Activated naive CD8-positive, alpha-beta T cell treated with anti-CD3 and anti-CD28 coated beads, Interleukin-2, amount 10 ng/mL, durations not matched to agents 7 days and 5 days (primary cell): ENCODE results near the gene MIGA2. TPM values are rescaled to one million over a fixed set of nuclear protein-coding genes. Genes with fewer than 3 reads are reported as not detected.

Source experiments
- ATAC-seq: fragments of 150-1000 bp; cut with Tn5 transposase; one replicate; pipeline ENCODE4 v1.10.0; 2021; ENCODE audit warnings: low read depth, moderate library complexity
- POLR2A ChIA-PET: fragments of 350-600 bp; sonication (Branson Sonifier 250); formaldehyde crosslinking; loops from one replicate; lab custom pipeline; 2021; ENCODE audit warnings: antibody characterized with exemption; lab: Charles Lee
- DNase-seq: peaks from one replicate; pipeline ENCODE4 v3.0.0; 2021
- H3K27ac Mint-ChIP-seq: one replicate; pipeline ENCODE4 v1.8.0; 2022; ENCODE audit warnings: mild to moderate bottlenecking, mixed read lengths
- H3K27me3 Mint-ChIP-seq: one replicate; pipeline ENCODE4 v1.8.0; 2022; ENCODE audit warnings: mild to moderate bottlenecking, moderate library complexity, mixed read lengths
- H3K36me3 Mint-ChIP-seq: one replicate; pipeline ENCODE4 v1.8.0; 2021; ENCODE audit warnings: mild to moderate bottlenecking, mixed read lengths
- H3K4me1 Mint-ChIP-seq: one replicate; pipeline ENCODE4 v1.8.0; 2021; ENCODE audit warnings: mixed read lengths
- H3K4me3 Mint-ChIP-seq: one replicate; pipeline ENCODE4 v1.8.0; 2022; ENCODE audit warnings: mild to moderate bottlenecking, moderate library complexity, mixed read lengths
- H3K9me3 Mint-ChIP-seq: one replicate; pipeline ENCODE4 v1.8.0; 2021; ENCODE audit warnings: mixed read lengths
- total RNA-seq, 2 experiments: library from RNA; stranded (reverse); gene quantifications; one replicate each; pipeline ENCODE4 v1.2.3, GENCODE V29; 2021

Gene MIGA2
- total RNA-seq, 2 experiments from 2014 or later = 62.1 to 66.0 TPM

DNA sequence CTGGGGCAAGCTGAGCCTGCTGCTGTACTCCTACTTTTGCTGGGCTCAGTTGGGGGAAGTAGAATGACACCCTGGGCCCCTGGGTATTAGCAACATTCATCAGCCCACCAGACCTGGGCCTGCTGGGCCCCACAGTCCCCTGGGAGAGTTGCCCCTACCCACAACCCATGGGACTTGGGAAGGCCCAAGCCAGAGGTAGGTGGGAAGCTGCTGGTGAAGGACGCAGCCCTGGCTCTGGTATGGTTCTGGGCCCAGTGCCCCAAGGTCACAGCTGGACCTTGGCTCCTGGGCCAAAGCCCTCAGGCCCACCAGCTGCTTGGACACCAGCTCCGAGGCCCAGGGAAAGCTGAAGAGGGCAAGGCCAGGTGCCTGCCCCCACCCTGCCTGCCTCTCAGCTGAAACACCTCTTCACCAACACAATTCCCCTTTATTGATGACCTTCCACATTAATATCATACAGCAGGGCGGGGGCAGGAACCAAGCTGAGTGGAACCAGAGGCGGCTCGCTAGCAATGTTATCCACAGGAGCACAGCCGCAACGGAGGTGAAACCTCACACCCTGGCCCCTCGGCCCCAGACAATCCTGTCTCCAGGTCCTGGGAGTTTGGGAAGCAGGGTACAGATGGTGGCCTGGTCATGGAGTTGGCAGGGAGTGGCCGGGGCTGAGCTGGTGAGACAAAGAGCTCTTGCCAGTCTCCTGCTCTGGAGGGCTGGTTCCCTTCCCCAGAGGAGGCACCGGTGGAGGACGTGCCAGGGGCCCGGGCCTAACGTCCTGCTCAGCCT, 58.2 kb downstream of the MIGA2 start:
- DNase-seq (no peak), ATAC-seq (no peak)
- H3K4me3 Mint-ChIP-seq = no peak overlapping the region
- no peaks in the 10 kb centered on the region for H3K4me1 Mint-ChIP-seq
- H3K27ac Mint-ChIP-seq = no peak overlapping the region
- H3K36me3 Mint-ChIP-seq = no peaks in the 10 kb centered on the region
- H3K27me3 Mint-ChIP-seq = no peaks in the 10 kb centered on the region
- no peaks in the 10 kb centered on the region for H3K9me3 Mint-ChIP-seq
- POLR2A ChIA-PET = no interaction called here

- DNase-seq (no peak), ATAC-seq (no peak)
- Mint-ChIP-seq H3K27me3 (no peaks in the 10 kb centered on the region), H3K9me3 (no peaks in the 10 kb centered on the region), H3K4me3 (no peak overlapping the region), H3K36me3 (no peaks in the 10 kb centered on the region), H3K27ac (no peak overlapping the region), H3K4me1 (no peaks in the 10 kb centered on the region)
- POLR2A ChIA-PET = no interaction called here
Observed at GRCh38 chr9:129095170-129095667, 58.8 kb downstream of the MIGA2 start.

DNA sequence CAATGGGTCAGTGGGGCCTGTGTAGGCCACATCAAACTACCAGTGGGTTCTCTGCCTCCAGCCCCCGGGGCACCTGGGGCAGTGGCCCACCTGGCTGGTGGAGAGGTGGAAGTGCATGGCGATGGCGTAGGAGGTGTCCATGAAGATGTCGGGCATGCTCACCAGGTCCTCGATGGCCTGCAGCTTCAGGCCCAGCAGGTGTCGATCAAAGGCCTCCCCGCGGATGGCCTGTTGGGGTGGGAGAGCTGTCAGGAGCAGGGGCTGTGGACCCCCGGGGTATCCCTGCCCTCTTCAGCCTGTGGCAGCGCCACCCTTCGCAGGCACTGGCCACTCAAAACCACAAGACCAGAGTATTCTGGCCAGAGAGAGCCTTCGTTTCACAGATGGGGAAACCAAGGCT, 59.5 kb downstream of the MIGA2 start:
- Mint-ChIP-seq H3K27me3 (no peaks in the 10 kb centered on the region), H3K9me3 (no peaks in the 10 kb centered on the region), H3K27ac (no peak overlapping the region), H3K4me1 (no peaks in the 10 kb centered on the region), H3K36me3 (no peaks in the 10 kb centered on the region), H3K4me3 (no peak overlapping the region)
- POLR2A ChIA-PET = interaction anchor here (0.5 kb wide), 1 partner anchor 29 kb away, joined by 3 read pairs; no protein-coding TSS in a partner anchor
- DNase-seq (no peak), ATAC-seq (no peak)

DNA sequence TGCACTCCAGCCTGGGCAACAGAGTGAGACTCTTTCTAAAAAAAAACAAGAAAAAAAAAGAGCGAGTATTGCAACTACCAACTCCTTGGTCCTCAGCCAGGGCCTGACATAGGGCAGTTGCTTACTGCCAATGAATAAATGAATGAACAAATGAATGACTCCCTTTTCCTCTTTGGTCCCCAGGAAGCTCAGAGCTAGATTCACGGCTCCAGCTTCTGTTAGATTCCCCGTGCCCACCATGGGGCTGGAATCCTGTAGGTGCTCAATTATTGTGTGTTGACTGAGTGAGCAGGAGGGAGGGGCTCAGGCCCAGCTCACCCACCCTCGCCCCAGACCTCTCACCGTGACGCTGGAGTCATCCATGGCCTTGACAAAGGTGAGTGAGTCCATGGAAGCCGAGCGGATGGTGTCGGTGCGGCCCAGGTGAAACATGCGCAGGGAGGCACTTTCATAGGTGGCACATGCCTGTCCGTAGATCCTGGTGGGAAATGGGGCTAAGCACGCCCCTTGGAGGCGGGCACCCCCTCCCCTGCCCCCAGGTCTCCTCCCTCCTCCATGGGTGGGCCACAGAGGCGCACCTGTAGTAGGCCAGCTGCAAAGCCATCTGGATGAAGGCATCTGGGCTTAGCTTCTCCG, 61.4 kb downstream of the MIGA2 start:
- ATAC-seq = no peak
- Mint-ChIP-seq H3K4me1 (no peaks in the 10 kb centered on the region), H3K27ac (no peak overlapping the region), H3K27me3 (no peaks in the 10 kb centered on the region), H3K4me3 (no peak overlapping the region), H3K9me3 (no peaks in the 10 kb centered on the region), H3K36me3 (no peaks in the 10 kb centered on the region)
- POLR2A ChIA-PET = interaction anchor here (2.0 kb wide), 1 partner anchor 17 kb away, joined by 7 read pairs; the partner anchor contains the start of gene DOLPP1
- DNase-seq = no peak

DNA sequence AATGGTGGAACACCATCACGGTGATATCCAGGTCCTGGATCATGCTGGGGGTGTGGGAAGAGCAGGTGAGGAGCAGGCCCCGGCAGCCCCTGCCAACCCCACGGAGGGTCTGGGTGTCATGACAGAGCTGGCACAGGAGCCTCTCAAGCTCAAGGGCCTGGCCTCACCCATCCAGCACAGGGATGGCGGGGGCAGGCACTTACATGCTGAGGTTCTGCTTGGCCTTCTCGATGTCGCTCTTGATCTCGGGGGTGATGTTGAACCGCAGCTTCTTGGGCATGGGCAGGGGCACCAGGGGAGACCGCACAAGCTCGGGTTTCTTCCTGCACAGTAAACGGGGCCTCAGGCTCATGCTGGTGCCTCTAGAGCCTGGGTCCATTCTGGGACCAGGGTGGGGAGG, 61.9 kb downstream of the MIGA2 start:
- POLR2A ChIA-PET = interaction anchor here (2.0 kb wide), 1 partner anchor 17 kb away, joined by 7 read pairs; the partner anchor contains the start of gene DOLPP1
- no peaks in the 10 kb centered on the region for H3K36me3 Mint-ChIP-seq

GRCh38 chr9:129100383-129101169, 64.2 kb downstream of the MIGA2 start:
- Mint-ChIP-seq H3K4me1 (no peaks in the 10 kb centered on the region), H3K27ac (no peak overlapping the region), H3K36me3 (no peaks in the 10 kb centered on the region), H3K4me3 (no peak overlapping the region), H3K9me3 (no peaks in the 10 kb centered on the region), H3K27me3 (no peaks in the 10 kb centered on the region)
- POLR2A ChIA-PET = interaction anchor here (0.6 kb wide), 1 partner anchor 44 kb away, joined by 3 read pairs; no protein-coding TSS in a partner anchor
- DNase-seq (no peak), ATAC-seq (no peak)

More for the DNA sequence above, 61.9 kb downstream of the MIGA2 start:
- Mint-ChIP-seq H3K27ac (no peak overlapping the region), H3K4me3 (no peak overlapping the region), H3K4me1 (no peaks in the 10 kb centered on the region), H3K27me3 (no peaks in the 10 kb centered on the region), H3K9me3 (no peaks in the 10 kb centered on the region)
- DNase-seq (no peak), ATAC-seq (no peak)

DNA sequence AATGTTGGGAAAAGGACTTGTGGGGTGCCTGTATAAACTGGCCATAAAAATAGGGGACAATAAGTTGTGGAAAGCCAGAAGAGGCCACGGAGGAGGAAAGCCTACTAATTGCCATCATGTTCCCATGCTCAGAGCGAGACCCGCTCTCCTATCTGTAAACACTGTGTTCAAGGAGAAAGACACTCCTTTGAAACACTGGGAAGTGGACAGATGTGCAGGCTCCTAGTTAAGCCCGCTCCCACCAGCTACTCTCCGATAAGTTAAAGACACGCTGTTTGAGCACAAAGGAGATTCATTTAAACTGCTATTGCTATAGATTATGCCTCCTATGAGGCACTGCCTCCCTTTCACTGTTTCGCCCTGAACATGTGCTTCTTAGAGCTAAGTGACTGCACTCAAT, 64.9 kb downstream of the MIGA2 start:
- no peak overlapping the region for H3K27ac Mint-ChIP-seq
- DNase-seq (no peak), ATAC-seq (no peak)
- H3K36me3 Mint-ChIP-seq = no peaks in the 10 kb centered on the region
- H3K4me3 Mint-ChIP-seq = no peak overlapping the region
- no peaks in the 10 kb centered on the region for H3K27me3 Mint-ChIP-seq
- POLR2A ChIA-PET = interaction anchor here (0.6 kb wide), 1 partner anchor 44 kb away, joined by 3 read pairs; no protein-coding TSS in a partner anchor
- H3K4me1 Mint-ChIP-seq = no peaks in the 10 kb centered on the region
- no peaks in the 10 kb centered on the region for H3K9me3 Mint-ChIP-seq

DNA sequence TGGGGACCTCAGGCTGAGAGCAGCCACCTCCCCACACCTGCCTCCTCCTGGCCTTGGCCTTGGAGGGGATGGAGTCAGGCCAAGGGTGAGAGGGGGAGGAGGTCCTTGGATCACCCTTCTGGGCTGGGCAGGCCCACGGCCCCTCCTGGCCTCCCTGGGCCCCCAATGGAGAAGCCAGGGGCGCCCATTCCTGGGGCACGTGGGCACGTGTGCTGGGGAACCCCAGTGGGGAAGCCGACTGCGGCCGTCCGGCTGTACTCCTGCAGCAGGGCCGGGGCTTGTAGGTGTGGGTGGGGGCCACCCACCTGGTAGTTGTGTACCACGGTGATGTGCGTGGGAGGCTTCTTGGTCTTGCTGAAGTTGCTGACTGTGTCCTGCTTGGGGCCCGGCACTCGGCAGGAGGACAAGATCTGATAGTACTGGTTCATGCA, 65.7 kb downstream of the MIGA2 start:
- Mint-ChIP-seq H3K4me3 (no peak overlapping the region), H3K4me1 (no peaks in the 10 kb centered on the region), H3K36me3 (no peaks in the 10 kb centered on the region), H3K27ac (no peak overlapping the region), H3K9me3 (no peaks in the 10 kb centered on the region), H3K27me3 (no peaks in the 10 kb centered on the region)
- DNase-seq (no peak), ATAC-seq (no peak)
- POLR2A ChIA-PET = no interaction called here

- peak; percentile 58 for ATAC-seq
- Mint-ChIP-seq H3K4me3 (no peak overlapping the region), H3K36me3 (no peaks in the 10 kb centered on the region), H3K9me3 (no peaks in the 10 kb centered on the region), H3K27me3 (no peaks in the 10 kb centered on the region), H3K4me1 (no peaks in the 10 kb centered on the region), H3K27ac (no peak overlapping the region)
- POLR2A ChIA-PET = interaction anchor here (1.5 kb wide), 1 partner anchor 22 kb away, joined by 5 read pairs; the partner anchor contains the start of gene DOLPP1
- DNase-seq = no peak
Observed at GRCh38 chr9:129102791-129103594, 66.6 kb downstream of the MIGA2 start.

- H3K27ac Mint-ChIP-seq = no peak overlapping the region
- ATAC-seq = no peak
- H3K36me3 Mint-ChIP-seq = no peaks in the 10 kb centered on the region
- H3K4me1 Mint-ChIP-seq = peaks cover 2% of the 10 kb centered on the region
- H3K4me3 Mint-ChIP-seq = no peak overlapping the region
- no peaks in the 10 kb centered on the region for H3K27me3 Mint-ChIP-seq
- DNase-seq = no peak
- POLR2A ChIA-PET = interaction anchor here (1.5 kb wide), 1 partner anchor 23 kb away, joined by 5 read pairs; the partner anchor contains the start of gene DOLPP1
- H3K9me3 Mint-ChIP-seq = no peaks in the 10 kb centered on the region
Observed at GRCh38 chr9:129103595-129103965, 67.2 kb downstream of the MIGA2 start.

GRCh38 chr9:129104051-129104450, 67.6 kb downstream of the MIGA2 start:
- Mint-ChIP-seq H3K4me1 (peaks cover 3% of the 10 kb centered on the region), H3K36me3 (no peaks in the 10 kb centered on the region), H3K27me3 (no peaks in the 10 kb centered on the region), H3K9me3 (no peaks in the 10 kb centered on the region), H3K4me3 (no peak overlapping the region), H3K27ac (no peak overlapping the region)
- no peak for ATAC-seq
- POLR2A ChIA-PET = interaction anchor here (1.5 kb wide), 1 partner anchor 23 kb away, joined by 5 read pairs; the partner anchor contains the start of gene DOLPP1
- DNase-seq = no peak

GRCh38 chr9:129105857-129106694, 69.7 kb downstream of the MIGA2 start:
- no peak for ATAC-seq
- H3K27ac Mint-ChIP-seq = no peak overlapping the region
- no peaks in the 10 kb centered on the region for H3K36me3 Mint-ChIP-seq
- DNase-seq = no peak
- H3K4me1 Mint-ChIP-seq = peaks cover 7% of the 10 kb centered on the region
- POLR2A ChIA-PET = no interaction called here
- no peaks in the 10 kb centered on the region for H3K27me3 Mint-ChIP-seq
- H3K9me3 Mint-ChIP-seq = no peaks in the 10 kb centered on the region
- no peak overlapping the region for H3K4me3 Mint-ChIP-seq
